GM12878 (cell line): Measurements from ENCODE around the gene RALGAPB. TPM values are rescaled to one million over a fixed set of nuclear protein-coding genes. Genes with fewer than 3 reads are reported as not detected.
"Not testable (repeated sequence)": the region's sequence is repeated elsewhere in the genome, so short reads cannot be mapped to it uniquely, and the experiment has no call there.

Source experiments
- ATAC-seq: fragments of 200-7000 bp; cut with Tn5 transposase; 3 replicates; pipeline ENCODE4 v1.9.1; 2020; ENCODE audit warnings: mild to moderate bottlenecking, moderate library complexity
- BruUV-seq: library from RNA; stranded (reverse); fragments of 400-500 nt; replicated peaks from 2 replicates; lab custom pipeline; 2021; lab: Mats Ljungman, UMichigan
- CTCF ChIA-PET: fragments of 300-600 bp; sonication (Branson Sonifier 250); formaldehyde crosslinking; extraction: SDS; loops from one replicate; lab custom pipeline; 2021; ENCODE audit warnings: inconsistent platforms; lab: Yijun Ruan, JAX
- POLR2A ChIA-PET: fragments of 350-600 bp; formaldehyde crosslinking; extraction: SDS; loops from one replicate; lab custom pipeline; 2021; ENCODE audit warnings: inconsistent platforms; lab: Charles Lee
- RAD21 ChIA-PET: fragments of 300-600 bp; sonication (Branson Sonifier 250); formaldehyde crosslinking; loops from one replicate; lab custom pipeline; 2023; ENCODE audit warnings: antibody characterized with exemption; ENCODE audit not compliant: unreplicated experiment; lab: Charles Lee
- SMC1A ChIA-PET: fragments of 300-600 bp; sonication (Branson Sonifier 250); formaldehyde crosslinking; loops from one replicate; lab custom pipeline; 2023; ENCODE audit not compliant: unreplicated experiment, uncharacterized antibody; lab: Charles Lee
- DNase-seq: peaks from one replicate; pipeline ENCODE4 v3.0.0-alpha.2; 2011; ENCODE audit warnings: low read depth, low spot score
- FAIRE-seq: peaks from 3 replicates; lab custom pipeline; 2011; peaks lifted over from hg19 to GRCh38; lab: Jason Lieb, UNC
- H2AFZ ChIP-seq: 2 replicates; pipeline ENCODE4 v1.6.0; 2011; ENCODE audit warnings: low read depth, low read length, control low read depth; ENCODE audit not compliant: control insufficient read depth
- H3K27ac ChIP-seq: 2 replicates; pipeline ENCODE4 v1.5.1; 2011; ENCODE audit warnings: control low read depth; ENCODE audit not compliant: control insufficient read depth, insufficient read depth
- H3K27me3 ChIP-seq, 2 experiments: replicated peaks in 1 of 2; 2 replicates each; pipeline versions ENCODE4 v1.6.0 to v1.6.1; 2011; ENCODE audit warnings: low read length in 1 of 2; ENCODE audit not compliant: control insufficient read depth in 2 of 2, insufficient read depth in 2 of 2
- H3K36me3 ChIP-seq, 2 experiments: 2 replicates each; pipeline ENCODE4 v1.5.1; 2011; ENCODE audit warnings: low read length in 1 of 2; ENCODE audit not compliant: control insufficient read depth in 2 of 2, insufficient read depth in 2 of 2
- H3K4me1 ChIP-seq: 2 replicates; pipeline ENCODE4 v1.6.1; 2011; ENCODE audit warnings: mild to moderate bottlenecking, low read length, moderate library complexity, mixed read lengths; ENCODE audit not compliant: control insufficient read depth, insufficient read depth
- H3K4me2 ChIP-seq: 2 replicates; pipeline ENCODE4 v1.6.0; 2011; ENCODE audit warnings: control low read depth; ENCODE audit not compliant: control insufficient read depth, insufficient read depth
- H3K4me3 ChIP-seq: fragments of 200-600 bp; sonication (generic); 2 replicates; pipeline ENCODE4 v1.5.1; 2016
- H3K79me2 ChIP-seq: 2 replicates; pipeline ENCODE4 v1.6.0; 2011; ENCODE audit warnings: low read length; ENCODE audit not compliant: control insufficient read depth, insufficient read depth
- H3K9ac ChIP-seq: 2 replicates; pipeline ENCODE4 v1.8.0; 2011; ENCODE audit warnings: low read length, control low read depth, mixed read lengths; ENCODE audit not compliant: control insufficient read depth, insufficient read depth
- H3K9me3 ChIP-seq: replicated peaks from 3 replicates; pipeline ENCODE4 v1.5.1; 2011; ENCODE audit warnings: mild to moderate bottlenecking, low read length; ENCODE audit not compliant: control insufficient read depth, insufficient read depth
- H4K20me1 ChIP-seq: 2 replicates; pipeline ENCODE4 v1.6.0; 2011; ENCODE audit not compliant: control insufficient read depth, insufficient read depth
- NFXL1 ChIP-seq: fragments of 450-650 bp; IDR thresholded peaks from 2 replicates; pipeline ENCODE4 v1.6.1; 2017; ENCODE audit warnings: antibody characterized with exemption, mild to moderate bottlenecking, borderline replicate concordance
- RELB ChIP-seq: fragments of 450-650 bp; IDR thresholded peaks from 2 replicates; pipeline ENCODE4 v1.6.1; 2017; ENCODE audit warnings: low read depth, mild to moderate bottlenecking, moderate library complexity
- WGBS: methylation state at CpG from one replicate; pipeline ENCODE4 v1.1.6; 2016; ENCODE audit warnings: low lambda C conversion rate; ENCODE audit not compliant: insufficient replicate concordance, insufficient coverage; ENCODE audit errors: missing lambda C conversion rate; 5-methylcytosine and 5-hydroxymethylcytosine counted together
- in situ Hi-C: fragments of 300-500 bp; cut with MboI; formaldehyde crosslinking; loops from 9 replicates; pipeline ENCODE4 v1.14.3; 2018; ENCODE audit warnings: mixed read lengths
- intact Hi-C: fragments of 100-400 bp; cut with micrococcal nuclease; formaldehyde crosslinking; loops from one replicate; pipeline ENCODE4 v1.14.2; 2022; ENCODE audit not compliant: unreplicated experiment
- polyA plus RNA-seq, 11 experiments: library from polyadenylated mRNA; depleted of rRNA in 4 of 11; unstranded in 6 of 11; stranded (reverse) in 5 of 11; fragments of >200 nt; fragmentation: Nextera tagmentation in 4 of 11; fragmentation: Illumina TruSeq in 1 of 11; extraction: Ambion mirVana in 4 of 11; extraction: Trizol in 1 of 11; gene quantifications; 1 replicate in 1 of 11; 2 replicates in 10 of 11; pipeline versions ENCODE4 v1.2.1 to v1.2.3, GENCODE V29; 2011 to 2016; ENCODE audit warnings: inconsistent platforms in 2 of 11, missing spikeins in 2 of 11, low read depth in 1 of 11
- total RNA-seq, 4 experiments: library from RNA; depleted of rRNA in 3 of 4; stranded (reverse); fragments of >200 nt in 3 of 4; fragmentation: Illumina TruSeq in 1 of 4; extraction: Trizol in 1 of 4; gene quantifications; 2 replicates each; pipeline versions ENCODE4 v1.2.1 to v1.2.3, GENCODE V29; 2013 to 2021

Gene RALGAPB
- total and polyA plus RNA-seq, 10 of the 15 experiments (the other 5 are each of a cell fraction or from before 2014, with no cell fraction given): 3.7 to 23.2 (median 15.5) TPM

GRCh38 chr20:38460040-38460623, 12.5 kb upstream of the RALGAPB start (continued):
- TF ChIP-seq RELB (no peak), NFXL1 (no peak)

GRCh38 chr20:38460631-38461030, 12.0 kb upstream of the RALGAPB start:
- FAIRE-seq: not testable (repeated sequence)

GRCh38 chr20:38461167-38461566, 11.5 kb upstream of the RALGAPB start:
- in situ Hi-C loops, POLR2A ChIA-PET, H3K4me1 ChIP-seq, H3K36me3 ChIP-seq, H3K27ac ChIP-seq, CTCF ChIA-PET, SMC1A ChIA-PET, FAIRE-seq, BruUV-seq, intact Hi-C loops, H3K9me3 ChIP-seq, DNase-seq, H3K9ac ChIP-seq, H4K20me1 ChIP-seq, ATAC-seq, H3K79me2 ChIP-seq, H3K27me3 ChIP-seq, H3K4me2 ChIP-seq, H3K4me3 ChIP-seq, H2AFZ ChIP-seq, RAD21 ChIA-PET: not testable (repeated sequence)
- no CpG with 5 or more reads among the region's 33 CpGs for WGBS

More at GRCh38 chr20:38460631-38461030, 12.0 kb upstream of the RALGAPB start:
- H3K4me1 ChIP-seq, SMC1A ChIA-PET, H3K4me3 ChIP-seq, CTCF ChIA-PET, H3K27me3 ChIP-seq, H4K20me1 ChIP-seq, in situ Hi-C loops, H3K9ac ChIP-seq, POLR2A ChIA-PET, H3K27ac ChIP-seq, H2AFZ ChIP-seq, H3K79me2 ChIP-seq, H3K4me2 ChIP-seq, ATAC-seq, BruUV-seq, H3K9me3 ChIP-seq, RAD21 ChIA-PET, H3K36me3 ChIP-seq, intact Hi-C loops, DNase-seq: not testable (repeated sequence)
- WGBS: no CpG with 5 or more reads among the region's 2 CpGs

GRCh38 chr20:38461569-38461968, 11.1 kb upstream of the RALGAPB start:
- in situ Hi-C loops, H3K27ac ChIP-seq, H3K4me2 ChIP-seq, CTCF ChIA-PET, H2AFZ ChIP-seq, H3K36me3 ChIP-seq, FAIRE-seq, SMC1A ChIA-PET, H3K9ac ChIP-seq, POLR2A ChIA-PET, H3K4me3 ChIP-seq, intact Hi-C loops, DNase-seq, H3K79me2 ChIP-seq, H3K9me3 ChIP-seq, H3K27me3 ChIP-seq, ATAC-seq, RAD21 ChIA-PET, H4K20me1 ChIP-seq, H3K4me1 ChIP-seq, BruUV-seq: not testable (repeated sequence)
- WGBS: 85% methylated on average over 17 of the region's 30 CpGs
